ENCODE measurements around the gene MC4R. TPM values are rescaled to one million over a fixed set of nuclear protein-coding genes. Genes with fewer than 3 reads are reported as not detected.

The MC4R gene
- total and polyA plus RNA-seq, 12 donors = 0.19 to 0.61 (median 0.22) TPM; not detected in 9

DNA sequence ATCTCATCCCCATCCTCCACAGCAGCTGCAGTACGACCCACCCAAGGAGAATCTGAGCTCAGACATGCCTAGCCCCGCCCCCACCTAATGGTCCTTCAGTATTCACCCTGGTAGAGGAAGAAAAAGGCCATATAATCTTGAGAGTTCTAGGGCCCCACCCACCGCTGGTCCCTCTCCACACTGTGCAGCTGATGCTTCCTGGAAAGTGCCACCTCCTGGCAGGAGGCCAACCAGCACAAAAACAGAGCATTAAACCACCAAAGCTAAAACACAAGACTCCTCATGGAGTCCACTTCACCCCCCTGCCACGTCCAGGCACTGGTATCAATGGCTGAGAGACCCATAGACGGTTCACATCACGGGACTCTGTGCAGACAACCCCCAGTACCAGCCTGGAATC lies 40.7 kb downstream of the MC4R start:
- H3K36me3 ChIP-seq (replicated peaks in 1 of 2) = no peaks in the 10 kb centered on the region
- WGBS, 4 donors = 69 to 83% (median 77%) methylated on average over 4 to 6 of the region's 6 CpGs
- H3K4me3 ChIP-seq = no peak overlapping the region
- intact Hi-C loops (cut with DNase I) = no loop called here
- no peaks in the 10 kb centered on the region for H3K4me1 ChIP-seq (replicated peaks in 1 of 2)
- no peaks in the 10 kb centered on the region for H3K27me3 ChIP-seq
- TF ChIP-seq POLR2A (IDR thresholded peaks at IDR 0.05) = no peak
- TF ChIP-seq, protein P1, sequence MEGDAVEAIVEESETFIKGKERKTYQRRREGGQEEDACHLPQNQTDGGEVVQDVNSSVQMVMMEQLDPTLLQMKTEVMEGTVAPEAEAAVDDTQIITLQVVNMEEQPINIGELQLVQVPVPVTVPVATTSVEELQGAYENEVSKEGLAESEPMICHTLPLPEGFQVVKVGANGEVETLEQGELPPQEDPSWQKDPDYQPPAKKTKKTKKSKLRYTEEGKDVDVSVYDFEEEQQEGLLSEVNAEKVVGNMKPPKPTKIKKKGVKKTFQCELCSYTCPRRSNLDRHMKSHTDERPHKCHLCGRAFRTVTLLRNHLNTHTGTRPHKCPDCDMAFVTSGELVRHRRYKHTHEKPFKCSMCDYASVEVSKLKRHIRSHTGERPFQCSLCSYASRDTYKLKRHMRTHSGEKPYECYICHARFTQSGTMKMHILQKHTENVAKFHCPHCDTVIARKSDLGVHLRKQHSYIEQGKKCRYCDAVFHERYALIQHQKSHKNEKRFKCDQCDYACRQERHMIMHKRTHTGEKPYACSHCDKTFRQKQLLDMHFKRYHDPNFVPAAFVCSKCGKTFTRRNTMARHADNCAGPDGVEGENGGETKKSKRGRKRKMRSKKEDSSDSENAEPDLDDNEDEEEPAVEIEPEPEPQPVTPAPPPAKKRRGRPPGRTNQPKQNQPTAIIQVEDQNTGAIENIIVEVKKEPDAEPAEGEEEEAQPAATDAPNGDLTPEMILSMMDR (IDR thresholded peaks at IDR 0.05) = no peak
- no peaks in the 10 kb centered on the region for H3K9me3 ChIP-seq (replicated peaks in 1 of 3)
- peak in 1 of 7 donors; percentile 14 for DNase-seq
- H3K27ac ChIP-seq = no peak overlapping the region

DNA sequence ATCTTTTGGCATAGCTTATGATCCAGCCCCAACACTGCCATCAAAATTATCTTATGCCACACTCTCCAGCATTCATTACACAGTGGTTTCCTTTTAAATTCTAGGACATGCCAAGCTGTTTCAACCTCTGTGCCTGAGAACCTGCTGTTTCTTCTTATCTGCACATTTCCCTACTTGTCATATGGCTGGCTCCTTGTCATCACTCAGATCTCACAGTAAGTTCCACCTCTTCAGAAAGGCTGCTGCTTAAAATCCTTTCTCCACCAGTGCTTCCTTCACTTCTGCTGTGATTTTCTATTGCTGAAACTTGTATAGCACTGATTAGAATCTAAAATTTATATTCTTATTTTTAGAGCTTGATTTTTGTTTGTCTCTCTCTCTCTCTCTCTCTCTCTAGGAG lies 43.4 kb downstream of the MC4R start:
- no peaks in the 10 kb centered on the region for H3K4me1 ChIP-seq (replicated peaks in 1 of 2)
- intact Hi-C loops (cut with DNase I) = no loop called here
- TF ChIP-seq, protein P1 (IDR thresholded peaks at IDR 0.05) = no peak
- TF ChIP-seq POLR2A (IDR thresholded peaks at IDR 0.05) = no peak
- no peaks in the 10 kb centered on the region for H3K27me3 ChIP-seq
- no peaks in the 10 kb centered on the region for H3K36me3 ChIP-seq (replicated peaks in 1 of 2)
- no peak overlapping the region for H3K27ac ChIP-seq
- no peaks in the 10 kb centered on the region for H3K9me3 ChIP-seq (replicated peaks in 1 of 3)
- DNase-seq = no peak
- H3K4me3 ChIP-seq = no peak overlapping the region

DNA sequence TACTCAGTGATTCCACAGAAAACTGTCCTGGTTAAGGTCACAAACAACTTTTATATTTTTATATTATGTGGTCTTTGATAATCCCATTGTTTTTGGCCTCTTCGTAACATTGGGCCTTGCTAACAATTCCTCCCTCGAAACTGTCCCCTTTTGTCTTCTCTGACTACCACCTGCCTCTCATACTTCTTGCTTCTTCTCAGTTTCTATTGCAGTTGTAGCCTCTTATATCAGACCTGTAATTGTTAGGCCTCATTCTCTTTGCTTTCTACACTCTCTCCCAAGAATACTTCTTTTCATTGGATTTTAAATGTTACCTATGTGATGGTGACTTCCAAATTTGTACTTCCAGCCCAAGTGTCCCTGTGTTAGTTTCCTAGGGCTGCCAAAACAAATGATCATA lies 44.7 kb downstream of the MC4R start:
- H3K27me3 ChIP-seq = no peaks in the 10 kb centered on the region
- H3K36me3 ChIP-seq (replicated peaks in 1 of 2) = no peaks in the 10 kb centered on the region
- TF ChIP-seq POLR2A (IDR thresholded peaks at IDR 0.05) = no peak
- TF ChIP-seq, protein P1 (IDR thresholded peaks at IDR 0.05) = no peak
- H3K4me3 ChIP-seq = no peak overlapping the region
- no peaks in the 10 kb centered on the region for H3K4me1 ChIP-seq (replicated peaks in 1 of 2)
- no peak for DNase-seq
- H3K9me3 ChIP-seq (replicated peaks in 1 of 3) = no peaks in the 10 kb centered on the region
- 62 to 92% (median 84%) methylated on average over 2 of the region's 2 CpGs for WGBS, 4 donors
- H3K27ac ChIP-seq = no peak overlapping the region
- intact Hi-C loops (cut with DNase I) = no loop called here

DNA sequence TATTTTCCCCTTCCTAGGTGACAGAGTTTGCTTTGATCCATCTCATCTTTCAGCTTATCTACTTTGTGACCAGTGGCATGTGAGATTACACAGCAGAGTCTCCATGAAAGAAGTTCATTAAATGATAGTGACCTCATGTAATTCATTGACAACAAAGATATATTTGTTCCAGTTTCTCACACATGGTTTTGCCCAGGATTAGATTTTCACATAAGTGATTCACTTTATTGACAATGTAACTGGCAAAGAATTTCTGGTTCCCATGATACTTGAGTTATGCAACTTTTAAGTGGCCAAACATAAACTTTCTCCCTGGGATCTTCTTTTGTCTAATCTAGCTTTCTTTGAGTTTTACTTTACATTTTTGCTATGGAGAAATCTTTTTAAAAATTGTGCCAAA lies 50.0 kb downstream of the MC4R start:
- Histone ChIP-seq H3K27ac (no peak overlapping the region), H3K4me3 (no peak overlapping the region), H3K27me3 (no peaks in the 10 kb centered on the region), H3K36me3 (replicated peaks in 1 of 2) (no peaks in the 10 kb centered on the region), H3K9me3 (replicated peaks in 1 of 3) (no peaks in the 10 kb centered on the region), H3K4me1 (replicated peaks in 1 of 2) (no peaks in the 10 kb centered on the region)
- intact Hi-C loops (cut with DNase I) = no loop called here
- TF ChIP-seq, protein P1 (IDR thresholded peaks at IDR 0.05) = no peak
- TF ChIP-seq POLR2A (IDR thresholded peaks at IDR 0.05) = no peak
- no peak for DNase-seq
